Mucosa of rectum (tissue), 2 donors: ENCODE results near the gene SPRR2A.
"Not testable (repeated sequence)": the region's sequence is repeated elsewhere in the genome, so short reads cannot be mapped to it uniquely, and the experiment has no call there.

Source experiments
- H3K27ac ChIP-seq, 2 donors: one replicate each; pipeline ENCODE4 v1.7.0; 2013; ENCODE audit warnings: inconsistent platforms in 2 of 2, low read depth in 2 of 2, low read length in 2 of 2
- H3K27me3 ChIP-seq, 2 donors: one replicate each; pipeline ENCODE4 v1.7.0; 2013; ENCODE audit warnings: low read length in 2 of 2; ENCODE audit not compliant: control insufficient read depth in 2 of 2, insufficient read depth in 2 of 2
- H3K36me3 ChIP-seq, 2 donors: one replicate each; pipeline ENCODE4 v1.7.0; 2013; ENCODE audit warnings: low read length in 2 of 2; ENCODE audit not compliant: control insufficient read depth in 2 of 2, insufficient read depth in 2 of 2
- H3K4me1 ChIP-seq, 2 donors: one replicate each; pipeline ENCODE4 v1.7.0; 2013; ENCODE audit warnings: low read length in 2 of 2, mild to moderate bottlenecking in 1 of 2; ENCODE audit not compliant: control insufficient read depth in 2 of 2, insufficient read depth in 2 of 2
- H3K4me3 ChIP-seq, 2 donors: one replicate each; pipeline ENCODE4 v1.7.0; 2013; ENCODE audit warnings: low read length in 2 of 2
- H3K9ac ChIP-seq, 2 donors: one replicate each; pipeline ENCODE4 v1.7.0; 2013; ENCODE audit warnings: low read length in 2 of 2, low read depth in 1 of 2, mild to moderate bottlenecking in 1 of 2
- H3K9me3 ChIP-seq, 2 donors: one replicate each; pipeline ENCODE4 v1.7.0; 2013; ENCODE audit warnings: low read length in 2 of 2; ENCODE audit not compliant: control insufficient read depth in 2 of 2
- donor health status: healthy.
- donor health status: Normal muscosa, but diverticular disease.

Gene SPRR2A

DNA sequence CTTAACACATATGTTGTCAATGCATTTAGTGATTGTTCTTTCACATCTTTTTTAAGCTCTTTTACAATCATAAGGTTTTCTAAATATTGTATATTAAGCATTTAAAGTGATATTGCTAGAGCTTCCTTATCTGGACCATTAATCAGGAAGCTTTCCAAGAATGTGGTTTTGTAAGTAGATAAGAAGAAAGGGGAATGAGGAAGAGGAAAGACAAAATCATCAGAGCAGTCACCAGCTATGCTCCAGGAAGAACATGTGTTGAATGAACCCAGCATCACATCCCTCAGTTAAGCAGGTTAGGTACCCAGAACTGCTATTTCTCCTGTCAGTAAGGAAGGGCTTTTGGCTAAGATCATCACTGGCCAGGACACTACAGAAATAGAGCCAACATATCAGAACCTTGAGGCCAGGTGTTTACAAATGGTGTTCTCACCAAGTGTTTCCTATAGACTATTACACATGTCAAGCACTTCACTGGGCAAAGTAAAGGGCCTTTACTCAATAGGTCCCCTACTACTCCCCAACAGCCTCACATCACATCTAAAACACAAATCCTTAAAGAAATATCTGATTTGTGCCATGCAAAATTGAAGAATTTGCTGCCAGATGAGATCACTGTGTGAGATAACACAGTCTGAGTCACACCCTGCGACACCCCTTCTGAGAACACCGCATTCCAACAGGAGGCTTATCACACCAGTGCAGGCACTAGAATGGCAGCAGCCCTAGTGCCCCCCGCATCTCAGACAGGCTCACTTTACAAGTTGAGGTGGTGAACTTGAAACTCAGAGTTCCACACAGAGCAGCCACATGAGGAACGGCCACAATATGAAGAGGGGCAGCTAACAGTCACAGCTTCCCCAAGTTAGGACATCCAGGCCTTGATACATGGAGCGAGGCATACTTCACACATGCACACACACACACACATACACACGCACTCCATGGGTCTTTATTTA, 1.8 kb upstream of the SPRR2A start:
- H3K9me3 ChIP-seq = no peaks in the 10 kb centered on the region
- no peak overlapping the region for H3K27ac ChIP-seq
- H3K9ac ChIP-seq = no peak overlapping the region
- H3K27me3 ChIP-seq = peaks cover 0 to 2% of the 10 kb centered on the region in 2 donors
- H3K36me3 ChIP-seq = no peaks in the 10 kb centered on the region
- no peaks in the 10 kb centered on the region for H3K4me1 ChIP-seq
- H3K4me3 ChIP-seq = no peak overlapping the region

DNA sequence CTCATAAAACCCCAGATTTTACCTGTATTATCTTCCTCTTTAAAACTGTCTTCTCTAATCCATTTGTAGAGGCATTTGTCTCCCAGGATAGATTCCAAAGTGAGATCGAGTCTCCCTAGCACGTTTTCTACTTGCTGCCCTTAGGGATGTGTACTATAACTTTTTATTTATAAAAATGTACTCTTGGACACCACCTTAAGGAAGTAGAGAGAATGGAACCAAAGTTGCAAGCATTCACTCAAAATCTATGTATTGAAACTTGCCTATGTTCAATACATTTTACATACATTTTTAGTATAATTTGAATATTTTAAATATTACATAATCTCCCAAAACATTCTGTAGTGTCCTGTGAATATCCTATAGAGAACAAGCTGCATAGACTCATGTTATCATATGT, 842 bp upstream of the SPRR2A start:
- H3K9ac ChIP-seq = no peak overlapping the region
- no peaks in the 10 kb centered on the region for H3K4me1 ChIP-seq
- H3K4me3 ChIP-seq = no peak overlapping the region
- no peaks in the 10 kb centered on the region for H3K36me3 ChIP-seq
- H3K27ac ChIP-seq = no peak overlapping the region
- peaks cover 0 to 2% of the 10 kb centered on the region in 2 donors for H3K27me3 ChIP-seq
- H3K9me3 ChIP-seq = no peaks in the 10 kb centered on the region

DNA sequence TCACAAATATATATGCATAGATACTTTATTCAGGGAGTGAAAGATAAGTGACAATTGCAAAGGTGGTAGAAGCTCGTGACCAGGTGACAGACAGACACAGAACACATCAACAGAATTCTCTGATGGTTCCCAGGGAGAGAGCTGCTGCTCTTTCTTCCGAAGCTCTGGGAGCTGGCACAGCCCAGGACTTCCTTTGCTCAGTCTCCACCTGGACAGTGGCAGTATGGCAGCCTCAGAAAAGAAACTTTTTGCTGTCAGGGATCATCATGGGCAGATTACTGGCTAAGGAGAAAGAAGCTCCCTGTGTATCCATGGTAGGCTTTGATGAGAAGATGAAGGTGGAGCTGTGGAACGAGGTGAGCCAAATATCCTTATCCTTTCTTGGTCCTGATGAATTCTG, 1.2 kb downstream of the SPRR2A start:
- H3K9me3 ChIP-seq, H3K4me3 ChIP-seq, H3K4me1 ChIP-seq, H3K36me3 ChIP-seq, H3K27me3 ChIP-seq, H3K27ac ChIP-seq, H3K9ac ChIP-seq: not testable (repeated sequence)

DNA sequence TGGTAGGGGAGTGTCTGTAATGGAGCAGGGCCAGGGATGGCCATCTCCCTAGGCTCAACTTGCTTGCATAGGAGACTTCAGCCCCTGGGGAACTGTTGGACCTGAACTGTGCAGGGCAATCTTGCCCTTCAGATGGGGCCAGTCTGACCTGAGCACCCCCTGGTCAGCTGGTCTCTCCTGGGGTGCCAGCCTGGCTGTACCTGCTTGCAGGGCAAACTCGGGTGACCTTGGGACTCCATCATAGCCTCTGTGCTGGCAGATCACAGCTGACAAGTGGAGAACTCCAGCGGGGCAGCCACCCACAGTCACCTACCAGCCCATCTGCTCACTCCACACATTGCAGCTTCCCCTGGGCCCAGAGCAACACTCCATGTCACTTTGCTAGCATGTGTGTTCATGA, 8.1 kb downstream of the SPRR2A start:
- Histone ChIP-seq H3K4me3 (no peak overlapping the region), H3K27me3 (no peaks in the 10 kb centered on the region), H3K4me1 (no peaks in the 10 kb centered on the region), H3K9me3 (no peaks in the 10 kb centered on the region), H3K9ac (no peak overlapping the region), H3K27ac (no peak overlapping the region), H3K36me3 (no peaks in the 10 kb centered on the region)

DNA sequence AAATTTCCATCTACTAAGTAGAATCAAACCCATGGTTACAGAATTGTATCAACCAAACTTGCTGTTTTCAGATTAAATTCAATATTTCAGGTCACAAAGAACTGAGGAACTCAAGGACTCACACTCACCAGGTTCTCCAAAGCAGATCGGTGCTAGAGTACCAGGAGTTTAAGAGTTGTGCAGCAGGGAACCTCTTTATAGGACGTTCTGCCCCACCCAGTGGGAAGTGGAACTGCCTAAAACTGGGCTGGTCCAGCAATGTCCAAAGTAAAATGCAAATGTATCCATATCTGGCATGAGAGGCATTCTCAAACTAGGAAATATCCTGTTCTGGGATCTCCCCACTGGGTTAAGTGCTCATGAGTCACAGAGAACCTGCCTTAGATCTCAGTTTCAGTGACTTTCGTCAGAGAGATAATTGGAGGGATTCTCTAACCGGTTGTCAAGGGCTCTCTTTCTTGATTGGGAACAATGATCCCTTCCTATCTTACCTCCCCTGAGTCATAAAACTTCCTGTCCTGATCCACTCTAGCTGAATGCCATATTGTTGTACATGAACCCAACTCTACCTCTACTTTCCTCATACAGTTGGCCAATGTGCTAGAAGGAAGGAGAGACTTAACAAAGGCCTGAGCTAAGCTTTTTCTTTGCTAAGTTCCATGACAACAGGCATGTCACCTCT, 16.2 kb downstream of the SPRR2A start, which contains the start of gene SPRR2D:
Gene SPRR2D, minus strand, starts transcription at position 171 of the 682 bp plus-strand sequence. CDS start 774 bp downstream, outside the sequence.
- H3K4me3 ChIP-seq = no peak within 1 kb of the TSS
- no peaks in the 10 kb centered on the region for H3K27me3 ChIP-seq
- H3K27ac ChIP-seq = no peak within 1 kb of the TSS
- H3K9me3 ChIP-seq = no peaks in the 10 kb centered on the region
- H3K4me1 ChIP-seq = no peaks in the 10 kb centered on the region
- H3K9ac ChIP-seq = no peak within 1 kb of the TSS
- H3K36me3 ChIP-seq = no peaks in the 10 kb centered on the region

DNA sequence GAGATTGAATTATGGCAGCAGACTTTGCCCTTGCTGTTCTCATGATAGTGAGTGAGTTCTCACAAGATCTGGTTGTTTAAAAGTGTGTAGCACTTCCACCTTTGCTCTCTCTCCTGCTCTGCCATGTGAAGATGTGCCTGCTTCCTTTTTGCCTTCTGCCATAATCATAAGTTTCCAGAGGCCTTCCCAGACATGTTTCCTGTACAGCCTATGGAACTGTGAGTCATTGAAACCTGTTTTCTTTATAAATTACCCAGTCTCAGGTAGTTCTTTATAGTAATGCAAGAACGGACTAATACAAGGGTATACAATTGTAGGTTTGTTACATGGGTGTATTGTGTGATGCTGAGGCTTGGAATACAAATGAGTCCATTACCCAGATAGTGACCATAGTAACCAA, 22.1 kb downstream of the SPRR2A start:
- Histone ChIP-seq H3K4me1 (no peaks in the 10 kb centered on the region), H3K27me3 (no peaks in the 10 kb centered on the region), H3K27ac (no peak overlapping the region), H3K9me3 (no peaks in the 10 kb centered on the region), H3K36me3 (no peaks in the 10 kb centered on the region), H3K4me3 (no peak overlapping the region), H3K9ac (no peak overlapping the region)

DNA sequence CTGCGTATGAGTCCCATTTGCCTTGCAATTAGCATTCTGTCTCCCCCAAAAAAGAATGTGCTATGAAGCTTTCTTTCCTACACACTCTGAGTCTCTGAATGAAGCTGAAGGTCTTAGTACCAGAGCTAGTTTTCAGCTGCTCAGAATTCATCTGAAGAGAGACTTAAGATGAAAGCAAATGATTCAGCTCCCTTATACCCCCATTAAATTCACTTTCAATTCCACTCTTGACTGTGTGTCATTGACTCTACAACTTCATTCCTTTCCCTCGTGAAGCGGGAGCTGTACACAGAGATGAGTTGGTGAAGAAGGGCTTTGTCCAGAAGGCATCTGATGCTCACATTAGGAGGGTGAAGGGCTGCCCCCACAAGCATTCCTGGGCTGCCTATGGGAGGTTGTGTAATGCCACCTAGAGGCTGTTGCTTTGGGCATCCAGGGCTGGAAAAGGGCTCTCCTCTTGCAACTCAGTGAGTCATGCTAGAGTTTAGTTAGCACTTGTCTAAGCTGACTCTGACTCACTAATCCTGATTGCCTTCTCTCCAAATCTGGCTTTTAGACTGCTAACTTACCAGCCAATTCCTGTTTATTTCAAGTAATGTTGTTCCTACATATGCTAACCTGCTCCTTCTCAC, 24.5 kb downstream of the SPRR2A start:
- H3K9me3 ChIP-seq = no peaks in the 10 kb centered on the region
- no peaks in the 10 kb centered on the region for H3K4me1 ChIP-seq
- no peaks in the 10 kb centered on the region for H3K36me3 ChIP-seq
- no peak overlapping the region for H3K9ac ChIP-seq
- H3K27ac ChIP-seq = no peak overlapping the region
- H3K27me3 ChIP-seq = no peaks in the 10 kb centered on the region
- no peak overlapping the region for H3K4me3 ChIP-seq

DNA sequence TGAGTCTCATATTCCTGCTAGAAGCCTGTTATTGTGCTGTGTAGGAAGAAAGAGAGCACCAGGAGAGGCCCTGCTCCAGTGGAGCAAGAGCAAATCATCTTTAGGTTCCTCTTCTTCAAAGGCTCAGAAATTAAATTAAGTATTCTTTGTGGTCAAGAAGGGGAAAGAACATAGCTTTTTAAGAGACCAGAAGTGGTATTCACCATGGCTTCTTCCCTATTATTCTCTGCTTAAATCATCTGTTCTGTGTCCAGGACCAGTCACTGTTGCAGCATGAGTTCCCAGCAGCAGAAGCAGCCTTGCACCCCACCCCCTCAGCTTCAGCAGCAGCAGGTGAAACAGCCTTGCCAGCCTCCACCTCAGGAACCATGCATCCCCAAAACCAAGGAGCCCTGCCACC, 25.2 kb downstream of the SPRR2A start:
- H3K9ac ChIP-seq = no peak overlapping the region
- H3K27me3 ChIP-seq = no peaks in the 10 kb centered on the region
- H3K4me1 ChIP-seq = no peaks in the 10 kb centered on the region
- no peak overlapping the region for H3K27ac ChIP-seq
- no peak overlapping the region for H3K4me3 ChIP-seq
- no peaks in the 10 kb centered on the region for H3K36me3 ChIP-seq
- H3K9me3 ChIP-seq = no peaks in the 10 kb centered on the region

DNA sequence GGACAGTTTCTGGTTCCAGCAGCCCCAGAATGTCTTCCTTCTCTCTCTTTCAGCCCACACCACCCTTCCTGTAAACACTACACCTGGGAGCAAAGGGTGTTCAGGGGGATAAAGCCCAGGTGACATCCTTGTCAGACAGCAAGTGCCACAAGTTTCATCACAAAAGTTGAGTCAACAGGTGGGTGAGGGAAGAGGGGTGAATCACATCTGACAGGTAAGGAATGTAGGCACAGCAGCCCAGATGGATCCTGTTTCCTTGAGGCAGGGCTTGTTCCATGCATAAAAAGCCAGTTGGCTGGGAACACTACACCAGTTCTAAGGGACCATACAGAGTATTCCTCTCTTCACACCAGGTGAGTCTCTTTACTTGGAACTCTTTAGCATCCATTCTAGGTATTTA, 26.4 kb downstream of the SPRR2A start, which contains the start of gene SPRR1B:
Gene SPRR1B, plus strand, starts transcription at position 309 of the 400 bp plus-strand sequence. CDS start 1,143 bp downstream, outside the sequence.
- no peaks in the 10 kb centered on the region for H3K36me3 ChIP-seq
- H3K9me3 ChIP-seq = no peaks in the 10 kb centered on the region
- H3K4me3 ChIP-seq = no peak within 1 kb of the TSS
- H3K27ac ChIP-seq = no peak within 1 kb of the TSS
- no peaks in the 10 kb centered on the region for H3K27me3 ChIP-seq
- H3K9ac ChIP-seq = no peak within 1 kb of the TSS
- no peaks in the 10 kb centered on the region for H3K4me1 ChIP-seq

DNA sequence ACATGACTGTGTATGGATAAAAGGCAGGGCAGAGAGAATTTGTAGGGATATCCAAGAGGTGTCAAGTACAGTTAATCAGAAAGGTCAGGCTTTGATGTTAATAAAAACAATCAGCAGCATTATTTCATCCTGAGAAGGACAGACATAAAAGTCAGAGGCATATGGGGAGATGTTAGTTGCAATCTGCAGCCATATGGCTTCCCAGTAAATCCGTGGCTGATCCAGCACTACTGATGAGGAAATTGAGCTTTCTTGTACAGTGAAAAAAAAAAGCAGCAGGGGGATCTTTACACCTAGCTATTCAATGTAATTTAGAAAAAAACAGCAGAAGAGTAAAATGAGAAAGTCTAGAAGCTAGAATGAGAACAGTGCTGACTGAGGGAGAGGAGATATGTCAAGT, 28.5 kb downstream of the SPRR2A start:
- Histone ChIP-seq H3K27ac (no peak overlapping the region), H3K9ac (no peak overlapping the region), H3K4me1 (no peaks in the 10 kb centered on the region), H3K36me3 (no peaks in the 10 kb centered on the region), H3K27me3 (no peaks in the 10 kb centered on the region), H3K9me3 (no peaks in the 10 kb centered on the region), H3K4me3 (no peak overlapping the region)
